ENCODE results near the gene SECTM1.

Gene SECTM1

DNA sequence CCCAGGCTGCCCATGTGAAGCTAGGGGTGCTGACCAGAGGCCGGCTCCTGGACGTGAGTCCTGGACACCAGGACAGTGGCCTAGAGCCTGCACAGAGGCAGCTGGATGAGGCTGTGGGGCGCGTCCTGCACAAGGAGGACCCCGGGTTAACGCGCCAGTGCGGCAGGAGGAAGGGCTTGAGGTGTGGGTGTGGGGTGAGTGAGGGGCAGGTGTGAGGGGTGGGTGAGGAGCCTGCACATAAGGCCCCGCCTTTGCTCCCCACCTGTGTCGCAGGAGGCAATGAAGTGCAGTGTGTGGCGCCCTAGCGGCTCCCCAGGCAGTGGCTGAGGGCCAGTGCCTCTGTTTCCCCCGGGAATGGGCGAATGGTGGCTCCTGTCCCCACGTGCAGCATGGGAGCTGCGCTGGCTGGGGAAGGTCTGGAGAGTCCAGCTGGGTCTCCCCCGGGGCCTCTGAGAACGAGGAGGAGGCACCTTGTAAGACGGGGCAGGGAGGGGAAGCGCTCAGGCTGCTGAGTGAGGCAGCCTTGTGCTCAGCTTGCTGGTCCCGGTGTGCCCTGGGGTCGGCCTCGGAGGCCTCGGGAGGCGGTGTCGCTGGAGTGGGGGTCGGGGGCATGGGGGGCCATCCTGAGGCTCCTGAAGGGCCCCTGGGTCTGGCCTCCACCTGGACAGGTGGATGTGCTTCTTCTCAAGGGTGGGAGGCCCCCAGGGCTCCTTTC, 19.4 kb downstream of the SECTM1 start:
- no peak for ATAC-seq
- TF ChIP-seq, protein P1, sequence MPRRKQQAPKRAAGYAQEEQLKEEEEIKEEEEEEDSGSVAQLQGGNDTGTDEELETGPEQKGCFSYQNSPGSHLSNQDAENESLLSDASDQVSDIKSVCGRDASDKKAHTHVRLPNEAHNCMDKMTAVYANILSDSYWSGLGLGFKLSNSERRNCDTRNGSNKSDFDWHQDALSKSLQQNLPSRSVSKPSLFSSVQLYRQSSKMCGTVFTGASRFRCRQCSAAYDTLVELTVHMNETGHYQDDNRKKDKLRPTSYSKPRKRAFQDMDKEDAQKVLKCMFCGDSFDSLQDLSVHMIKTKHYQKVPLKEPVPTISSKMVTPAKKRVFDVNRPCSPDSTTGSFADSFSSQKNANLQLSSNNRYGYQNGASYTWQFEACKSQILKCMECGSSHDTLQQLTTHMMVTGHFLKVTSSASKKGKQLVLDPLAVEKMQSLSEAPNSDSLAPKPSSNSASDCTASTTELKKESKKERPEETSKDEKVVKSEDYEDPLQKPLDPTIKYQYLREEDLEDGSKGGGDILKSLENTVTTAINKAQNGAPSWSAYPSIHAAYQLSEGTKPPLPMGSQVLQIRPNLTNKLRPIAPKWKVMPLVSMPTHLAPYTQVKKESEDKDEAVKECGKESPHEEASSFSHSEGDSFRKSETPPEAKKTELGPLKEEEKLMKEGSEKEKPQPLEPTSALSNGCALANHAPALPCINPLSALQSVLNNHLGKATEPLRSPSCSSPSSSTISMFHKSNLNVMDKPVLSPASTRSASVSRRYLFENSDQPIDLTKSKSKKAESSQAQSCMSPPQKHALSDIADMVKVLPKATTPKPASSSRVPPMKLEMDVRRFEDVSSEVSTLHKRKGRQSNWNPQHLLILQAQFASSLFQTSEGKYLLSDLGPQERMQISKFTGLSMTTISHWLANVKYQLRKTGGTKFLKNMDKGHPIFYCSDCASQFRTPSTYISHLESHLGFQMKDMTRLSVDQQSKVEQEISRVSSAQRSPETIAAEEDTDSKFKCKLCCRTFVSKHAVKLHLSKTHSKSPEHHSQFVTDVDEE (CRISPR knock-in tag; IDR thresholded peaks at IDR 0.05) = no peak
- TF ChIP-seq CREB5 (CRISPR knock-in tag; IDR thresholded peaks at IDR 0.05; ENCODE audit: low read depth) (no peak), SNAI2 (CRISPR knock-in tag; IDR thresholded peaks at IDR 0.05) (no peak), ZNF70 (CRISPR knock-in tag; IDR thresholded peaks at IDR 0.05) (no peak), ZFP30 (CRISPR knock-in tag; IDR thresholded peaks at IDR 0.05) (no peak), ESRRG (CRISPR knock-in tag; IDR thresholded peaks at IDR 0.05) (no peak)

DNA sequence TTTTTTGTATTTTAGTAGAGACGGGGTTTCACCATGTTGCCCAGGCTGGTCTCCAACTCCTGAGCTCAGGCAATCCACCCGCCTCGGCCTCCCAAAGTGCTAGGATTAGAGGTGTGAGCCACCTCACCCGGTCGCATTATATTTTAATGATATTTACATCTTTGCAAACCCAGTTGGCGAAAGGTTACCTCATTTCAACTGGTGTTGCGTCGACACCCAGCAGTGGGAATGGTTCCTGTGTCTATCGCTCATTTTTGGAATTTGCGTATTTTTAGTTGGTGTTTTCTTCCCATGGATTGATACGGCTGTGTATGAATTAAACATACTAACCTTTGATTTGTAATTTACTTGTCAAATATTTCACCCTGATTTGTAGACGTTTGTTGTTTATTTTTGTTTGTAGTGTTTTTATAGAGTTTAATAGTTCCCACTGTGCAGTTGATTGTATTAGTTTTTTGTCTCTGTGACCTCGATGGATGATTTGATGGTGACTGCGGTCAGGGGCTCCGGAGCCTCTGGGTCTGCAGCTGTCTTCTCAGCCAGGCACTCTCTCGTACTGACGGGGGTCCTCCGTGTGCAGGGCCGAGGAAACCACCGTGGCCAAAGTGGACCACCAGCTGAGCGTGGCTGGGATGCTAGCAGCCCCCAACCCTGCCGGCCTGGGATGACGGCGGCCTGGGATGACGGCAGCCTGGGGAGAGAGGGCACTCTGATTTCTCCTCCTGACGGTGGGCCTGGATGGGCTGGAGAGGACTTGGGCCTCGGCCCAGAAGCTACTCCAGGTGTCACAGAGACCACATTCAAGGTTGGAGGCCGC, 20.2 kb downstream of the SECTM1 start:
- ATAC-seq = no peak
- TF ChIP-seq, protein P2, sequence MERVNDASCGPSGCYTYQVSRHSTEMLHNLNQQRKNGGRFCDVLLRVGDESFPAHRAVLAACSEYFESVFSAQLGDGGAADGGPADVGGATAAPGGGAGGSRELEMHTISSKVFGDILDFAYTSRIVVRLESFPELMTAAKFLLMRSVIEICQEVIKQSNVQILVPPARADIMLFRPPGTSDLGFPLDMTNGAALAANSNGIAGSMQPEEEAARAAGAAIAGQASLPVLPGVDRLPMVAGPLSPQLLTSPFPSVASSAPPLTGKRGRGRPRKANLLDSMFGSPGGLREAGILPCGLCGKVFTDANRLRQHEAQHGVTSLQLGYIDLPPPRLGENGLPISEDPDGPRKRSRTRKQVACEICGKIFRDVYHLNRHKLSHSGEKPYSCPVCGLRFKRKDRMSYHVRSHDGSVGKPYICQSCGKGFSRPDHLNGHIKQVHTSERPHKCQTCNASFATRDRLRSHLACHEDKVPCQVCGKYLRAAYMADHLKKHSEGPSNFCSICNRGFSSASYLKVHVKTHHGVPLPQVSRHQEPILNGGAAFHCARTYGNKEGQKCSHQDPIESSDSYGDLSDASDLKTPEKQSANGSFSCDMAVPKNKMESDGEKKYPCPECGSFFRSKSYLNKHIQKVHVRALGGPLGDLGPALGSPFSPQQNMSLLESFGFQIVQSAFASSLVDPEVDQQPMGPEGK (CRISPR knock-in tag; IDR thresholded peaks at IDR 0.05; ENCODE audit: borderline replicate concordance) = no peak
- no peak for TF ChIP-seq CSDC2 (CRISPR knock-in tag; IDR thresholded peaks at IDR 0.05)
- no peak for TF ChIP-seq GLIS3 (CRISPR knock-in tag; IDR thresholded peaks at IDR 0.05)
- TF ChIP-seq TCF4 (CRISPR knock-in tag; IDR thresholded peaks at IDR 0.05; ENCODE audit: borderline replicate concordance) = no peak
- no peak for TF ChIP-seq OSR1 (CRISPR knock-in tag; IDR thresholded peaks at IDR 0.05)

GRCh38 chr17:82311971-82312370, 21.6 kb downstream of the SECTM1 start:
- TF ChIP-seq OSR1 (CRISPR knock-in tag; IDR thresholded peaks at IDR 0.05) = no peak
- TF ChIP-seq ESRRG (CRISPR knock-in tag; IDR thresholded peaks at IDR 0.05) = no peak
- TF ChIP-seq ZFP30 (CRISPR knock-in tag; IDR thresholded peaks at IDR 0.05) = no peak
- TF ChIP-seq CSRNP3 (CRISPR knock-in tag; IDR thresholded peaks at IDR 0.05) = no peak
- TF ChIP-seq SNAI2 (CRISPR knock-in tag; IDR thresholded peaks at IDR 0.05) = no peak
- no peak for TF ChIP-seq BACH2 (CRISPR knock-in tag; IDR thresholded peaks at IDR 0.05; ENCODE audit: borderline replicate concordance)
- no peak for ATAC-seq

DNA sequence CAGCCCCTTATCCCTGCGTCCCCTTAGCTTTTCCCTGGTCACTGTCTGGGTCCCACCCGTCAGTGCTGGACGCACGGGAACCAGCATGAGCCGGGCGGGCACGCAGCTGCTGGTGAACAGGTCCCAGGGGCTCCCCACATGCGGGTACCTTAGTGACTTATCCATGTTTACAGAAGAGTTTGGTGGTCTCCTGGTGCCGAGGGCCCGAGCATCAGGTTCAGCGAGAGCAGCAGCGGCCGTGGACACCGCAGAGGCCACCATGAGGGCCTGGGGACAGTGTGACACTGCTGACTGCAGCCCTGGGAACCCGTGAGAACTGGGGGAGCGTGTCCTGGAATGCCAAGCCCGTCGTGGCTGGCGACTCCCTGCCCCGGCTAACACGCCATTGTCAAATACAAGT, 22.7 kb downstream of the SECTM1 start:
- no peak for TF ChIP-seq POU6F1 (CRISPR knock-in tag; IDR thresholded peaks at IDR 0.05; ENCODE audit: borderline replicate concordance, low read depth)
- ATAC-seq = no peak
